ENCODE data around the gene CHCHD3.
"Not testable (repeated sequence)": the region's sequence is repeated elsewhere in the genome, so short reads cannot be mapped to it uniquely, and the experiment has no call there.

The CHCHD3 gene

GRCh38 chr7:132943645-132944044 lies 138.2 kb downstream of the CHCHD3 start:
- no peak for DNase-seq

DNA sequence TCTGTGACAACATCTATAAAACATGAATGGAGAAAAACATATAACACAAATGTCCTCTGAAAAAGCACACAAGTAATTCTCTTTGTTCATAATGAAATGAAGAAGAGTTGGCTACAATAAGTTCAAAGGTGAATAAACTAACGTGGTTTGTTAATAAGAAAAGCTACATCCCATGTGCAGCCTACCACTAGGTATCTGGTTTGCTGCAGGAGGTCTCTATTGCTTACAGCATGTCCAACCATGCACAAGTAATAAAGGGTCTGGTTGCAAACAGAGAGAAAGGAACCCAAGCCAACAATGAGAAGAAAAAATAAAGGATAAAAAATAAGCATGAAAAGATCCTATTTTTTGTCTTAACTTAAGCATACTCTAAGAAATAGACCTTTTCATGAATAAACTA lies 139.2 kb downstream of the CHCHD3 start:
- DNase-seq = no peak

GRCh38 chr7:132941905-132942304 lies 140.0 kb downstream of the CHCHD3 start:
- DNase-seq = no peak

GRCh38 chr7:132941428-132941827 lies 140.5 kb downstream of the CHCHD3 start:
- no peak for DNase-seq

GRCh38 chr7:132940084-132940483 lies 141.8 kb downstream of the CHCHD3 start:
- no peak for DNase-seq

DNA sequence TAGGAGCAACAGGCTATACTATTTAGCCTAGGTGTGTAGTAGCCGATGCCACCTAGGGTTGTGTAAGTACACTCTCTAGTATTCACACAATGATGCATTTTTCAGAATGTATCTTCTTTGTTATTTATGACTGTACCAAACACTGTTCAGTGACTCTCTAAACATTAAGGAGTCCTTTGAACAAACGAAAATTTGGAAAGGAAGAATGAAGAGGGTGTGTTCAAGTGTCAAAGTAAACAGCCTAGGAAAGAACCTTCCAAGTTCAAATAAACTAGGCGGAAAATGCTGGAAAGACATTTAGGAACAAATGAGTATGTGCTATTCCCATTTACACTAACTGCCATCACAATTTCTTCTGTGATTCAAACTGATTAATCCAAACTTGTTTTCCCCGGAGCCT lies 142.4 kb downstream of the CHCHD3 start:
- no peak for DNase-seq

DNA sequence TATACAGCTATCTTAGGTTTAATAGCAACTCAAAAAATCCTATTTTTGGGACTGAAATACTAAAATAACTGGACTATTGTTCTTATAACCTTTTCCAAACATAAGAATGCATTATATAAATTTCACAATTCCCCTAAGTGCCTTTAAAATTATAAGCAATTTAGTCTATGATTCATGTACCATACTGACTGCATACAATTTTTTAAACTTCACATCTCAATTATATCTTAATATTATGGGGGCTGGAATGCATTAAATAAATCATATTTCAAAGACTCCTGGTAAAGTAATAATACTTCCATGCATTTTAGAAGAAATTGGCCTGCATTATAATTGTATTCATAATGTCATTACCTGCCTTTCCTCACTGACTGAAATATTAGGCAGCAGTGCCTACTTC lies 144.6 kb downstream of the CHCHD3 start:
- DNase-seq = no peak

- DNase-seq = no peak
These were observed 146.3 kb downstream of the CHCHD3 start for GRCh38 chr7:132935608-132936007.

DNA sequence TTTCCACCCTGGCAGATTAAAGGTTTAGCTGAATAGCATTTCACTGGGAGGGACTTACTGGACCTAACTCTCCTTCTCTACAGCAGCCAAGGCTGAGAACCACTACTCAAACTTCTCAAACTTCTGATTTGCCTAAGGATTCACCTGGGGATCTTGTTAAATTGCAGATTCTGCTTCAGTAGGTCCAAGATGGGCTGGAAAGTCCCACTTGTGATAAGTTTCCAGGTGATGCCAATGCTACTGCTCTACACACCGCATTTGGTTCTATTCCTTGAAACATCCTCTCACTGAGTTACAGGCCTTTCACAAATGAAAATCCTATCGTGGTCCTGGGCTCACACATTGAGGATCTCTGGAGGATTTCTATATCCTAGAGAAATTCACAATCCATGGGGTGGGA lies 147.9 kb downstream of the CHCHD3 start:
- DNase-seq = no peak

- peak; percentile 2 for DNase-seq
These were observed 148.8 kb downstream of the CHCHD3 start for GRCh38 chr7:132933072-132933458.

GRCh38 chr7:132932296-132933071 lies 149.4 kb downstream of the CHCHD3 start:
- no peak for DNase-seq

- no peak for DNase-seq
These were observed 151.0 kb downstream of the CHCHD3 start for GRCh38 chr7:132930881-132931280.

DNA sequence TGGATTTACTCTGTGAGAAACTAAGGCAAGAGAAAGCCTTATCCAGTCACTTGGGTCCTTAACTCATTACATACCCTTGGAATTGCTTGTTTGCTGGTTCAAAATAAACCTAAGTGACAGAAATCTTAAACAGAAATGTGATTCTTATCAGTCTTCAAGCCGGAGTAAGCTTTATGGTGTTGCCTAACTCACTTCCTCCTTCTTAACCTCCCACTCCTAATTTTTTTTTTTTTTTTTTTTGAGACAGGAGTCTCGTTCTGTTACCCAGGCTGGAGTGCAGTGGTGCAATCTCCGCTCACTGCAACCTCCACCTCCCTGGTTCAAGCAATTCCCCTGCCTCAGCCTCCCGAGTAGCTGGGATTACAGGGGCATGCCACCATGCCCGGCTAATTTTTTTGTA lies 151.9 kb downstream of the CHCHD3 start:
- not testable (repeated sequence) for DNase-seq

DNA sequence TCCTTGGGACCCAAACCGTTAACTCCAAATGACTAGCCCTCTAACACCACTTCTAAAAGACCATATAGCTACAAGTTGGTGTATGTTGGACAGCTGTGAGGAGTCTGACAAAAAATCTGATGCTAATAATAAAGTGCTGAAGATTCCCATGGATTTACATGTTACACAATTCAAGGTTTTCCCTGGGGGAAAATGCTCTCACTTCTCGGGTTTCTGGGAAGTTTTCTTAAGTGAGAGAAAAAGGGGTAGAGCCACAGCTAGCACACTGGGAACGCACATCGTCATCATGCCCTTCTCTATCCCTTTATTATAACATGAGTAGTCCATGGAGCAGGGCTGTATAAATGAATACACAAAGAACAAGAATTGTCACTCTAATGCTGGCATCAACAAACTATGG lies 162.1 kb downstream of the CHCHD3 start:
- DNase-seq = no peak

DNA sequence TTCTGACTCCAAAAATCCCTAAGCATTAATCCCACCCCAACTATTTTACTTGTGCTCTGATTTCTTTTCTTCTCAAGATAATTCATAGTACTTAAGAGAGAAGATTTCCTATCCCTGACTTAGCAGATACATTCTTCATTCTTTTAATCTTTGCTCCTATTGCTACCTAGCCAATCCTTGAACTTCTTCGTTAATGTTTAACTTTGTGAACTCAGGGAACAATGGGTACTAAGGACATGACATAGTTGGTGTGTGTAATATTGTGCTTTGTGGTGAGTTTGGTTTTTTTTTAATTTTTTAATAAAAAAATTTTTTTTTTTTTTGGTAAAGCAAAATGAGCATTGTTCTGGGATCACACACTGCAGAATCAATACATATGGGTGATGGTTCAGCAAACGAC lies 166.2 kb downstream of the CHCHD3 start:
- no peak for DNase-seq

DNA sequence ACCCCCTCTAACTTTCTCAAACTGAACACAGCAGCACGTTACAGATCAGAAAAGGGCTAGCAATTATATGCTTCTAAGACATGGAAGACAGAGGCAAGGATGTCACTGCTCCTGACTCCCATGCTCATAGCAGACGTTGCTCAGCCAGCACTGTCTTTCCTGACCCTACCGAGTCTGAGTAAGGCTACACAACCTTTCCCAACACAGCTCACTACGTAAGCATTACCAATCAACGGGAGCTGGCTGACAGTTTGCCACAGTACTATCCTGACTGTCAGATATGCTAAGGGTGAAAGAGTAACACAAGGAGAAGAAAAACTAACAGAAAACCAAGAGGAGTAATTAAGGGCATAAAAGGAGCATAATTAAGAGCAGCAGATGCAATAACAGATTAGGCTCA lies 171.2 kb downstream of the CHCHD3 start:
- no peak for DNase-seq

GRCh38 chr7:132907380-132907940 lies 174.4 kb downstream of the CHCHD3 start:
- no peak for DNase-seq

DNA sequence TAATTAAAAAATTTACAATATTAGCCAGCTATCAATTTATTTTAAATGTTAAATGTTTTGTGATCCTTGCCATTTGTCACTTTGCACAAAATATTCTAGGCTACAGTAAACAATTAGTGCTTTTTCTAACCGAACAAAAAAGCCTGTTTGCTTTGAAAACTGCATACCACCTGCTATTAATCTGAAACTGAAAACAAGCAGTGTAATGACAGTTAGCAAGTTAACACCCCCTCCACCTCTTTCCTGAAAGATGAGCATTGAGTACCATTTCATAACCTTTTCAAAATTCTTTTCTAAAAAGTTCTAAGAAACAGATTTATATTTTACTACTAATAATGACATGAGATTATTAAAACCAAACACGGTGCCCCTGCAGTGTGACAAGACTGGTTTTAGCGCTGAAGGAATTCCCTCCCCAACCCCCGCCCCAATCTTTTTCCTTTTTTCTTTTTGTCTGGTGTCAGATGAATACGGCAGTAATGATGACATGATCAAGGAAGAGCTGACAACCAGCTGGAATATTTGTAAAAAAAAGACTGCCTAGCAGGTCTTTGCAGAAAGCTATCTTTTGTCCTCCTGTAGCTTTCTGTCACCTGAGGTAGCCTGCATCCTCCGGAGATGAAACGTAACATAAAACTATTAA lies 175.6 kb downstream of the CHCHD3 start:
- no peak for DNase-seq

DNA sequence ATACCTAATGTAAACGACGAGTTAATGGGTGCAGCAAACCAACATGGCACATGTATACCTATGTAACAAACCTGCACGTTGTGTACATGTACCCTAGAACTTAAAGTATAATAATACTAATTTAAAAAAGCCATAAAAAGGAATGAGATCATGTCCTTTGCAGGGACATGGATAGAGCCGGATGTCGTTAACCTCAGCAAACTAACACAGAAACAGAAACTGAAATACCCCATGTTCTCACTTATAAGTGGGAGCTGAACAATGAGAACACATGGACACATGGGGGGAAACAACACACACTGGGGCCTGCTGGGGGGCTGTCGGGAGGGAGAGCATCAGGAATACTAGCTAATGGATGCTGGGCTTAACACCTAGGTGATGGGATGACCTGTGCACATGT lies 176.8 kb downstream of the CHCHD3 start:
- not testable (repeated sequence) for DNase-seq

DNA sequence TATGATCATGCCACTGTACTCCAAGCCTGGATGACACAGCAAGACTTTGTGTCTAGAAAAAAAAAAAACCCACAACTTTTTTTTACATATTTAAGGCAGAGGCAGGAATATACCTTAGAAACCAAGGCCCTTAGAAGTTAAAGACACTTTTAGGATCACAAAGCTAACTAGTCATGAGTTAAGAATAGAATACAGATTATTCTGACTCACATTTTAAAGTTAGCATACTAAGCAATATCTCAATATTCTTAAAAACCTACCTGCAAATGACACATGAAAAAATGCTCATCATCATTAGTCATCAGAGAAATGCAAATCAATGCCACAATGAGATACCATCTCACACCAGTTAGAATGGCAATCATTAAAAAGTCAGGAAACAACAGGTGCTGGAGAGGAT lies 177.7 kb downstream of the CHCHD3 start:
- DNase-seq = no peak

DNA sequence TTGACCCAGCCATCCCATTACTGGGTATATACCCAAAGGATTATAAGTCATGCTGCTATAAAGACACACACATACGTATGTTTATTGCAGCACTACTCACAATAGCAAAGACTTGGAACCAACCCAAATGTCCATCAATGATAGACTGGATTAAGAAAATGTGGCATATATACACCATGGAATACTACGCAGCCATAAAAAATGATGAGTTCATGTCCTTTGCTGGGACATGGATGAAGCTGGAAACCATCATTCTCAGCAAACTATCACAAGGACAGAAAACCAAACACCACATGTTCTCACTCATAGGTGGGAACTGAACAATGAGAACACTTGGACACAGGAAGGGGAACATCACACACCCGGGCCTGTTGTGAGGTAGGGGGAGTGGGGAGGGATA lies 179.6 kb downstream of the CHCHD3 start:
- not testable (repeated sequence) for DNase-seq

GRCh38 chr7:132901241-132901640 lies 180.6 kb downstream of the CHCHD3 start:
- DNase-seq = no peak

GRCh38 chr7:132899833-132900232 lies 182.1 kb downstream of the CHCHD3 start:
- no peak for DNase-seq

- DNase-seq = not testable (repeated sequence)
These were observed 183.2 kb downstream of the CHCHD3 start for GRCh38 chr7:132898641-132899175.

All from stimulated activated CD4-positive, alpha-beta T cell treated with anti-CD3 and anti-CD28 coated beads, Interleukin-1b, Interleukin-23, amount 100 ng/mL, for 48 hours (primary cell).